Testis (tissue), 3 donors: ENCODE measurements around the gene CNIH3. TPM values are rescaled to one million over a fixed set of nuclear protein-coding genes. Genes with fewer than 3 reads are reported as not detected.

Experiments used
- DNase-seq: peaks from one replicate; pipeline ENCODE4 v3.0.0-alpha.2; 2019
- H3K27ac ChIP-seq, 2 donors: fragments of 200-600 bp; sonication (generic); one replicate each; pipeline ENCODE4 v1.5.1; 2019
- H3K27me3 ChIP-seq: fragments of 200-600 bp; sonication (generic); one replicate; pipeline ENCODE4 v1.5.1; 2019
- H3K36me3 ChIP-seq: fragments of 200-600 bp; sonication (generic); one replicate; pipeline ENCODE4 v1.5.1; 2017; ENCODE audit warnings: low read depth; ENCODE audit errors: missing control alignments
- H3K4me1 ChIP-seq: fragments of 200-600 bp; sonication (generic); one replicate; pipeline ENCODE4 v1.5.1; 2019
- H3K4me3 ChIP-seq, 2 donors: fragments of 200-600 bp; sonication (generic); one replicate each; pipeline ENCODE4 v1.5.1; 2017 to 2019
- H3K9me3 ChIP-seq: fragments of 200-600 bp; sonication (generic); one replicate; pipeline ENCODE4 v1.5.1; 2017
- CTCF ChIP-seq, 3 experiments: fragments of 450-650 bp in 2 of 3; fragments of 200-600 bp in 1 of 3; sonication (generic) in 1 of 3; IDR thresholded peaks; one replicate each; pipeline ENCODE4 v1.5.1; 2016 to 2019; ENCODE audit warnings: antibody characterized with exemption in 3 of 3, mild to moderate bottlenecking in 2 of 3, moderate library complexity in 1 of 3
- POLR2A ChIP-seq: fragments of 450-650 bp; IDR thresholded peaks from one replicate; pipeline ENCODE4 v1.6.1; 2017; ENCODE audit warnings: antibody characterized with exemption, mild to moderate bottlenecking, moderate library complexity
- WGBS, 2 donors: methylation state at CpG; one replicate each; pipeline ENCODE4 v1.1.5; 2018; 5-methylcytosine and 5-hydroxymethylcytosine counted together
- intact Hi-C: fragments of 100-400 bp; cut with DNase I; formaldehyde crosslinking; loops from one replicate; pipeline ENCODE4 v1.15.1; 2023; ENCODE audit warnings: low total_unique reads
- polyA plus RNA-seq: library from polyadenylated mRNA; stranded (reverse); fragments of 350-450 nt; fragmentation: Illumina TruSeq; extraction: RNeasy Lipid Tissue Mini Kit (QIAGEN cat#74804); gene quantifications from one replicate; pipeline ENCODE4 v1.2.3, GENCODE V29; 2014; ENCODE audit warnings: low read depth, low replicate concordance; ENCODE audit not compliant: insufficient read depth
- total RNA-seq, 2 donors: library from RNA; depleted of rRNA; stranded (reverse); fragments of >200 nt; gene quantifications; one replicate each; pipeline ENCODE4 v1.2.3, GENCODE V29; 2016

CNIH3 gene
- total and polyA plus RNA-seq, 3 donors from 2014 or later, result 8.5 to 9.8 (median 8.5) TPM

- Histone ChIP-seq H3K36me3 (no peaks in the 10 kb centered on the region), H3K4me3 (no peak overlapping the region), H3K27me3 (no peaks in the 10 kb centered on the region), H3K27ac (no peak overlapping the region), H3K9me3 (no peaks in the 10 kb centered on the region), H3K4me1 (no peaks in the 10 kb centered on the region)
- 67 to 77% methylated on average over 5 of the region's 5 CpGs for WGBS, 2 donors
- intact Hi-C loops, result no loop called here
- no peak for TF ChIP-seq POLR2A
- TF ChIP-seq CTCF (IDR thresholded peaks at IDR 0.05), result no peak
- no peak for DNase-seq
Observed at GRCh38 chr1:224676551-224676950, 60.4 kb downstream of the CNIH3 start.

- TF ChIP-seq CTCF (IDR thresholded peaks at IDR 0.05) (no peak), POLR2A (no peak)
- no peak for DNase-seq
- intact Hi-C loops, result no loop called here
- no peaks in the 10 kb centered on the region for H3K4me1 ChIP-seq
- no peaks in the 10 kb centered on the region for H3K9me3 ChIP-seq
- H3K27ac ChIP-seq, result no peak overlapping the region
- no peaks in the 10 kb centered on the region for H3K36me3 ChIP-seq
- H3K4me3 ChIP-seq, result no peak overlapping the region
- no peaks in the 10 kb centered on the region for H3K27me3 ChIP-seq
- 80 to 86% methylated on average over 4 of the region's 4 CpGs for WGBS, 2 donors
Observed at GRCh38 chr1:224678168-224678567, 62.1 kb downstream of the CNIH3 start.

- no peak for DNase-seq
- Histone ChIP-seq H3K36me3 (no peaks in the 10 kb centered on the region), H3K4me1 (no peaks in the 10 kb centered on the region), H3K4me3 (no peak overlapping the region), H3K27me3 (no peaks in the 10 kb centered on the region), H3K27ac (no peak overlapping the region), H3K9me3 (no peaks in the 10 kb centered on the region)
- WGBS, 2 donors, result 89 to 91% methylated on average over 2 of the region's 2 CpGs
- intact Hi-C loops, result no loop called here
- no peak for TF ChIP-seq POLR2A
- no peak for TF ChIP-seq CTCF (IDR thresholded peaks at IDR 0.05)
Observed at GRCh38 chr1:224679606-224680005, 63.5 kb downstream of the CNIH3 start.

GRCh38 chr1:224681816-224682215, 65.7 kb downstream of the CNIH3 start:
- 89 to 93% methylated on average over 6 of the region's 6 CpGs for WGBS, 2 donors
- Histone ChIP-seq H3K36me3 (no peaks in the 10 kb centered on the region), H3K27ac (no peak overlapping the region), H3K4me3 (no peak overlapping the region), H3K27me3 (no peaks in the 10 kb centered on the region), H3K9me3 (no peaks in the 10 kb centered on the region), H3K4me1 (no peaks in the 10 kb centered on the region)
- TF ChIP-seq CTCF (IDR thresholded peaks at IDR 0.05), result no peak
- no peak for TF ChIP-seq POLR2A
- intact Hi-C loops, result no loop called here
- DNase-seq, result no peak

GRCh38 chr1:224683936-224684335, 67.8 kb downstream of the CNIH3 start:
- Histone ChIP-seq H3K9me3 (no peaks in the 10 kb centered on the region), H3K4me3 (no peak overlapping the region), H3K36me3 (no peaks in the 10 kb centered on the region), H3K27me3 (no peaks in the 10 kb centered on the region), H3K27ac (no peak overlapping the region), H3K4me1 (no peaks in the 10 kb centered on the region)
- no peak for TF ChIP-seq CTCF (IDR thresholded peaks at IDR 0.05)
- no peak for TF ChIP-seq POLR2A
- 67 to 77% methylated on average over 8 of the region's 8 CpGs for WGBS, 2 donors
- intact Hi-C loops, result no loop called here
- no peak for DNase-seq
